Measurements from ENCODE around the gene NOMO2. TPM values are rescaled to one million over a fixed set of nuclear protein-coding genes. Genes with fewer than 3 reads are reported as not detected.
"Not testable (repeated sequence)": the region's sequence is repeated elsewhere in the genome, so short reads cannot be mapped to it uniquely, and the experiment has no call there.

Gene NOMO2
- total RNA-seq, 1 experiment from 2014 or later, result 110 TPM

DNA sequence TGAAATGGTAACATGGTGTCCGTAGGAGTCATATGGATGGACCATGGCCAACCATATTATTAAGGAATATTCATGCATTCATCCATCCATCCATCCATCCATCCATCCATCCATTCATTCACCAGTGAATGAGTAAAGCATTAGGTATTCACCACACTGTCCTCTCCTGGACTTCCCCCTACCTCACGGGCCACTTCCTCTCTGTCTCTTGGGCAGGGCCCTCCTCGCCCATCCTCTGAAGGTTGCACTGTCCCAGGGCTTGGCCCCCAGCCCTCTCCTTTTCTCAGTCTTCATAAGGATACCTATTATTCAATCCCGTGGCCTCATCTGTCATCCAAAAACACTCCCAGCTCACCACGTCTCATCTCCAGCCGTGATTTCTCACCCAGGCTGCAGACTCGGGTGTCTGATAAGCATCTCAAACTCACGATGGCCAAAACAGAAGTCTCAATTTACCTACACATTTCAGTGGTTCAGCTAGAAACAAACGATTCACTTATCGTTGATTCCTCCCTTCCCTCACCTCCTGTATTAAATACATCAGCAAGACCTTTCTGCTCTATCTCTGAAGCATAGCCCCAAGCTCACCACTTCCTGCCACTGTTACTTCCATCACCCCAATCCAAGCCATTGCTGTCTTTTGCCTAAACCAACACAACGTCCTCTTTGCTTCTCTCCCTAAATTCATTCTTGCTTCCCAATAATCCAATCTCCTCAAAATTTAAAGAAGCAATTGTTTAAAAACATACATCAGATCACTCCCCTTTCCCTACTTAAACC is 69.6 kb downstream of the NOMO2 start:
- intact Hi-C loops (cut with micrococcal nuclease); H3K27ac ChIP-seq (ENCODE audit: low read depth, low read length); H3K4me2 ChIP-seq (ENCODE audit: low read length); H4K20me1 ChIP-seq (ENCODE audit: insufficient read depth); POLR2A ChIA-PET; RAD21 ChIA-PET (ENCODE audit: low non-redundant PET in 1 of 2, low total read pairs in 2 of 2, uncharacterized antibody in 2 of 2, unreplicated experiment in 2 of 2); BruUV-seq (replicated peaks); ATAC-seq; CTCF ChIA-PET; H3K79me2 ChIP-seq (ENCODE audit: insufficient read depth, low read length); H3K27me3 ChIP-seq (ENCODE audit: insufficient read depth, low read length); H3K9me3 ChIP-seq (ENCODE audit: control insufficient read depth in 1 of 2, insufficient read depth in 1 of 2, low read depth in 1 of 2, low read length in 2 of 2); H3K4me3 ChIP-seq (replicated peaks in 1 of 2; ENCODE audit: low read depth in 1 of 2, low read length in 2 of 2); DNase-seq (ENCODE audit: low read depth, low spot score); H3K9me2 ChIP-seq (ENCODE audit: insufficient read depth); H3K4me1 ChIP-seq (ENCODE audit: control insufficient read depth in 1 of 2, insufficient read depth in 2 of 2, low read length in 2 of 2); H2AFZ ChIP-seq (ENCODE audit: low read depth, low read length, poor library complexity, severe bottlenecking); H3K9ac ChIP-seq (ENCODE audit: low read length); H3K36me3 ChIP-seq (ENCODE audit: control insufficient read depth in 1 of 2, insufficient read depth in 2 of 2, low read length in 2 of 2): not testable (repeated sequence)

DNA sequence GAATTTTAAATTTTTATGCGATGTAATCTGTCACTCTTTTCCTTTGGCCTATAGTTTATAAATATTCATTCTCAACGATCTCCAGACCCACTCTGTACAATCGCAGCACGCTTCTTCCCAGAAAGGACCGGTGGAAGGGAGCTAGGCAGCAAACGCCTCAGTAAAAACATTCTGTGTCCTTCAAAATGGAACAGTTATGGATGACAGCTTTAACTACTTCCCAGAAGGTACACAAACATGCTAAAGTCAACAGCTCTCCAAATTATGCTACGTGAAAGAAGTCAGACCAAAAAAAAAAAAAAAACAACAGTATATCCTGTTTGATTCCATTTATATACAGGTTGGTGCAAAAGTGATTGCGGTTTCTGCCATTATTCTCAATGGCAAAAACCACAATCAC is 125.9 kb downstream of the NOMO2 start:
- H2AFZ ChIP-seq (ENCODE audit: low read depth, low read length, poor library complexity, severe bottlenecking); H3K9me2 ChIP-seq (ENCODE audit: insufficient read depth); ATAC-seq; intact Hi-C loops (cut with micrococcal nuclease); H3K4me3 ChIP-seq (replicated peaks in 1 of 2; ENCODE audit: low read depth in 1 of 2, low read length in 2 of 2); H3K4me2 ChIP-seq (ENCODE audit: low read length); H3K9me3 ChIP-seq (ENCODE audit: control insufficient read depth in 1 of 2, insufficient read depth in 1 of 2, low read depth in 1 of 2, low read length in 2 of 2); H3K27me3 ChIP-seq (ENCODE audit: insufficient read depth, low read length); BruUV-seq (replicated peaks); DNase-seq (ENCODE audit: low read depth, low spot score); RAD21 ChIA-PET (ENCODE audit: low non-redundant PET in 1 of 2, low total read pairs in 2 of 2, uncharacterized antibody in 2 of 2, unreplicated experiment in 2 of 2); POLR2A ChIA-PET; H3K36me3 ChIP-seq (ENCODE audit: control insufficient read depth in 1 of 2, insufficient read depth in 2 of 2, low read length in 2 of 2); H3K27ac ChIP-seq (ENCODE audit: low read depth, low read length); H3K9ac ChIP-seq (ENCODE audit: low read length); H3K79me2 ChIP-seq (ENCODE audit: insufficient read depth, low read length); H3K4me1 ChIP-seq (ENCODE audit: control insufficient read depth in 1 of 2, insufficient read depth in 2 of 2, low read length in 2 of 2); H4K20me1 ChIP-seq (ENCODE audit: insufficient read depth); CTCF ChIA-PET: not testable (repeated sequence)

DNA sequence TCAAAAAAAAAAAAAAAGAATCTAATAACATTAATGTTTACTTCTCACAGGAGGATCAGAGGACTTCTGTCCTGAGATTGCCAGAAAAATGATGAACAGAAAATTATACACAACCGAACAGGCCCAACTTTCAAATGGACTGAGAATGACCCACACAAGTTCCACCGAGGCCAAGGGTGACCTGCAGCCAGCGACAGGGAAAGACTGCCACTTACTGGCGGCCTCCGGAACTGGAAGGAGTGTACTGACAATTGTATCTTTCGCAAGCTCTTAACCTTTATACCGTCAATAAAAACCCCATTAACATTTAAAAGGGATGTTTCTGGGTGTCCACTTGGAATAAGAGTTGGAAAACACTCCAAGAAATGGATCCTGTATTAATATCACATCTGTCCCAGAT is 146.1 kb downstream of the NOMO2 start:
- DNase-seq (ENCODE audit: low read depth, low spot score); RAD21 ChIA-PET (ENCODE audit: low non-redundant PET in 1 of 2, low total read pairs in 2 of 2, uncharacterized antibody in 2 of 2, unreplicated experiment in 2 of 2); H3K4me1 ChIP-seq (ENCODE audit: control insufficient read depth in 1 of 2, insufficient read depth in 2 of 2, low read length in 2 of 2); H3K9ac ChIP-seq (ENCODE audit: low read length); H2AFZ ChIP-seq (ENCODE audit: low read depth, low read length, poor library complexity, severe bottlenecking); H3K9me3 ChIP-seq (ENCODE audit: control insufficient read depth in 1 of 2, insufficient read depth in 1 of 2, low read depth in 1 of 2, low read length in 2 of 2); CTCF ChIA-PET; H3K27ac ChIP-seq (ENCODE audit: low read depth, low read length); intact Hi-C loops (cut with micrococcal nuclease); H3K36me3 ChIP-seq (ENCODE audit: control insufficient read depth in 1 of 2, insufficient read depth in 2 of 2, low read length in 2 of 2); POLR2A ChIA-PET; BruUV-seq (replicated peaks); H3K4me3 ChIP-seq (replicated peaks in 1 of 2; ENCODE audit: low read depth in 1 of 2, low read length in 2 of 2); H3K79me2 ChIP-seq (ENCODE audit: insufficient read depth, low read length); H4K20me1 ChIP-seq (ENCODE audit: insufficient read depth); H3K4me2 ChIP-seq (ENCODE audit: low read length); H3K27me3 ChIP-seq (ENCODE audit: insufficient read depth, low read length); H3K9me2 ChIP-seq (ENCODE audit: insufficient read depth): not testable (repeated sequence)
- peak; percentile 91 for ATAC-seq

DNA sequence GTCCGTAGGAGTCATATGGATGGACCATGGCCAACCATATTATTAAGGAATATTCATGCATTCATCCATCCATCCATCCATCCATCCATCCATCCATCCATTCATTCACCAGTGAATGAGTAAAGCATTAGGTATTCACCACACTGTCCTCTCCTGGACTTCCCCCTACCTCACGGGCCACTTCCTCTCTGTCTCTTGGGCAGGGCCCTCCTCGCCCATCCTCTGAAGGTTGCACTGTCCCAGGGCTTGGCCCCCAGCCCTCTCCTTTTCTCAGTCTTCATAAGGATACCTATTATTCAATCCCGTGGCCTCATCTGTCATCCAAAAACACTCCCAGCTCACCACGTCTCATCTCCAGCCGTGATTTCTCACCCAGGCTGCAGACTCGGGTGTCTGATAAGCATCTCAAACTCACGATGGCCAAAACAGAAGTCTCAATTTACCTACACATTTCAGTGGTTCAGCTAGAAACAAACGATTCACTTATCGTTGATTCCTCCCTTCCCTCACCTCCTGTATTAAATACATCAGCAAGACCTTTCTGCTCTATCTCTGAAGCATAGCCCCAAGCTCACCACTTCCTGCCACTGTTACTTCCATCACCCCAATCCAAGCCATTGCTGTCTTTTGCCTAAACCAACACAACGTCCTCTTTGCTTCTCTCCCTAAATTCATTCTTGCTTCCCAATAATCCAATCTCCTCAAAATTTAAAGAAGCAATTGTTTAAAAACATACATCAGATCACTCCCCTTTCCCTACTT is 152.2 kb downstream of the NOMO2 start:
- DNase-seq (ENCODE audit: low read depth, low spot score); intact Hi-C loops (cut with micrococcal nuclease); H4K20me1 ChIP-seq (ENCODE audit: insufficient read depth); ATAC-seq; BruUV-seq (replicated peaks); RAD21 ChIA-PET (ENCODE audit: low non-redundant PET in 1 of 2, low total read pairs in 2 of 2, uncharacterized antibody in 2 of 2, unreplicated experiment in 2 of 2); H3K79me2 ChIP-seq (ENCODE audit: insufficient read depth, low read length); H3K27me3 ChIP-seq (ENCODE audit: insufficient read depth, low read length); H3K4me2 ChIP-seq (ENCODE audit: low read length); CTCF ChIA-PET; POLR2A ChIA-PET; H3K36me3 ChIP-seq (ENCODE audit: control insufficient read depth in 1 of 2, insufficient read depth in 2 of 2, low read length in 2 of 2); H2AFZ ChIP-seq (ENCODE audit: low read depth, low read length, poor library complexity, severe bottlenecking); H3K9me2 ChIP-seq (ENCODE audit: insufficient read depth); H3K9me3 ChIP-seq (ENCODE audit: control insufficient read depth in 1 of 2, insufficient read depth in 1 of 2, low read depth in 1 of 2, low read length in 2 of 2); H3K9ac ChIP-seq (ENCODE audit: low read length); H3K27ac ChIP-seq (ENCODE audit: low read depth, low read length); H3K4me1 ChIP-seq (ENCODE audit: control insufficient read depth in 1 of 2, insufficient read depth in 2 of 2, low read length in 2 of 2); H3K4me3 ChIP-seq (replicated peaks in 1 of 2; ENCODE audit: low read depth in 1 of 2, low read length in 2 of 2): not testable (repeated sequence)

All from HCT116 (cell line).